ENCODE measurements around the gene AMN1. TPM values are rescaled to one million over a fixed set of nuclear protein-coding genes. Genes with fewer than 3 reads are reported as not detected.
A peak's percentile ranks its signal among the peaks of the same experiment; 100 is the strongest.

The AMN1 gene
- total and polyA plus RNA-seq, 2 experiments from 2014 or later, result 12.6 to 17.7 TPM

- TF ChIP-seq ZNF462 (CRISPR knock-in tag; IDR thresholded peaks at IDR 0.05), result no peak
- no peak for TF ChIP-seq CTCF (conservative IDR thresholded peaks at IDR 0.05; ENCODE audit: low read depth in 2 of 2)
- no peak for TF ChIP-seq NANOG (IDR thresholded peaks at IDR 0.05; ENCODE audit: borderline replicate concordance)
- TF ChIP-seq CREB1 (CRISPR knock-in tag; IDR thresholded peaks at IDR 0.05; ENCODE audit: low read depth), result no peak
- no peak for TF ChIP-seq EZH2 (IDR thresholded peaks at IDR 0.05; ENCODE audit: low read depth, unreplicated experiment)
- TF ChIP-seq JUNB (IDR thresholded peaks at IDR 0.05; ENCODE audit: unreplicated experiment), result no peak
Observed at GRCh38 chr12:31750747-31751039, 21.9 kb upstream of the AMN1 start (continued).

- peak; percentile 89 for ATAC-seq
- no peak overlapping the region; the same call in 2 of the 3 replicates for H3K4me3 Mint-ChIP-seq
- peaks cover 20% of the 10 kb centered on the region for H3K36me3 Mint-ChIP-seq (ENCODE audit: low read depth)
- TF ChIP-seq STAT1 (IDR thresholded peaks at IDR 0.05; ENCODE audit: unreplicated experiment) (no peak), NANOG (IDR thresholded peaks at IDR 0.05; ENCODE audit: borderline replicate concordance) (peak; percentile 28), ETS1 (IDR thresholded peaks at IDR 0.05) (peak; percentile 81), CREB1 (CRISPR knock-in tag; IDR thresholded peaks at IDR 0.05; ENCODE audit: low read depth) (peak; percentile 71), POLR2AphosphoS5 (IDR thresholded peaks at IDR 0.05; ENCODE audit: low read depth) (peak; percentile 44; the same call in 1 of the 2 replicates), ZNF331 (CRISPR knock-in tag; IDR thresholded peaks at IDR 0.05; ENCODE audit: low read depth) (no peak), REST (IDR thresholded peaks at IDR 0.05; ENCODE audit: unreplicated experiment) (no peak)
- H3K9me3 Mint-ChIP-seq, result peaks cover 12% of the 10 kb centered on the region; the same call in 2 of the 3 replicates
- Histone ChIP-seq H3K4me2 (0 out of 2 replicates have a peak overlapping the region, but pooled peaks have one; percentile 4), H3K36me3 (ENCODE audit: insufficient read depth) (no peaks in the 10 kb centered on the region), H3K27ac (ENCODE audit: low read depth) (peak overlapping the region; percentile 85), H2AFZ (no peak overlapping the region), H3K4me1 (ENCODE audit: insufficient read depth) (peaks cover 12% of the 10 kb centered on the region; the same call in 1 of the 2 replicates), H3K4me3 (no peak overlapping the region), H3K79me2 (replicated peaks; ENCODE audit: insufficient read depth) (no peaks in the 10 kb centered on the region), H3K27me3 (ENCODE audit: insufficient read depth) (no peaks in the 10 kb centered on the region), H3K9me2 (ENCODE audit: insufficient read depth) (no peaks in the 10 kb centered on the region), H4K20me1 (replicated peaks; ENCODE audit: insufficient read depth) (no peaks in the 10 kb centered on the region), H3F3A (replicated peaks; ENCODE audit: low read depth) (no peaks in the 10 kb centered on the region)
- H3K27me3 Mint-ChIP-seq (ENCODE audit: insufficient read depth, low read depth, poor library complexity), result peaks cover 10% of the 10 kb centered on the region
- H3K27ac Mint-ChIP-seq, result peak overlapping the region; percentile 95
- peak; percentile 89 for DNase-seq (ENCODE audit: low spot score)
- H3K4me1 Mint-ChIP-seq, result peaks cover 24% of the 10 kb centered on the region
Observed at GRCh38 chr12:31749024-31749704, 20.3 kb upstream of the AMN1 start.
